Head of caudate nucleus (tissue), 42 donors: ENCODE data around the gene ABHD2.
"Not testable (repeated sequence)": the region's sequence is repeated elsewhere in the genome, so short reads cannot be mapped to it uniquely, and the experiment has no call there.

Source experiments
- DNase-seq, 42 donors: peaks; one replicate each; pipeline versions ENCODE4 v3.0.0 to v3.0.0-alpha.2; 2020 to 2021; ENCODE audit warnings: mixed read lengths in 7 of 42
- intact Hi-C: fragments of 100-400 bp; cut with DNase I; formaldehyde crosslinking; loops from one replicate; pipeline ENCODE4 v1.15.0; 2022

ABHD2 gene

GRCh38 chr15:89087830-89088604, at the start of gene ABHD2:
TSS of gene ABHD2 (plus strand) at chr15:89088456. CDS start at chr15:89116328, 27,872 bp downstream.
- DNase-seq, result peak; percentile 96 to 100 (median 99)
- intact Hi-C loops, result loop anchor here (10.0 kb wide), 1 partner anchor 47 kb away; no protein-coding TSS in a partner anchor

GRCh38 chr15:89039142-89039541, 49.1 kb upstream of the ABHD2 start:
- intact Hi-C loops, result no loop called here
- DNase-seq, result peak in 2 of 42 donors; percentile 4 to 35

GRCh38 chr15:89041507-89041906, 46.7 kb upstream of the ABHD2 start:
- intact Hi-C loops, result no loop called here
- DNase-seq, result peak in 1 of 42 donors; percentile 14

GRCh38 chr15:89042387-89042786, 45.9 kb upstream of the ABHD2 start:
- no peak for DNase-seq
- intact Hi-C loops, result no loop called here

- no peak for DNase-seq
- intact Hi-C loops, result no loop called here
Observed at GRCh38 chr15:89043031-89044002, 44.9 kb upstream of the ABHD2 start.

GRCh38 chr15:89049016-89049666, 39.1 kb upstream of the ABHD2 start:
- intact Hi-C loops, result not testable (repeated sequence)
- peak in 2 of 42 donors; percentile 16 to 20 for DNase-seq

- intact Hi-C loops, result no loop called here
- DNase-seq, result no peak
Observed at GRCh38 chr15:89051875-89052274, 36.4 kb upstream of the ABHD2 start.

- intact Hi-C loops, result no loop called here
Observed at GRCh38 chr15:89052474-89052873, 35.8 kb upstream of the ABHD2 start.

GRCh38 chr15:89054873-89055272, 33.4 kb upstream of the ABHD2 start:
- DNase-seq, result no peak
- intact Hi-C loops, result loop anchor here (5.0 kb wide), 1 partner anchor 122 kb away; no protein-coding TSS in a partner anchor

More at GRCh38 chr15:89052474-89052873, 35.8 kb upstream of the ABHD2 start:
- no peak for DNase-seq

- peak; percentile 54 to 95 (median 85) for DNase-seq
- intact Hi-C loops, result loop anchor here (5.0 kb wide), 1 partner anchor 120 kb away; no protein-coding TSS in a partner anchor
Observed at GRCh38 chr15:89057506-89058133, 30.6 kb upstream of the ABHD2 start.

- no peak for DNase-seq
- intact Hi-C loops, result loop anchor here (5.0 kb wide), 1 partner anchor 119 kb away; no protein-coding TSS in a partner anchor
Observed at GRCh38 chr15:89058376-89058775, 29.9 kb upstream of the ABHD2 start.

GRCh38 chr15:89058876-89059405, 29.3 kb upstream of the ABHD2 start:
- intact Hi-C loops, result loop anchor here (5.0 kb wide), 1 partner anchor 118 kb away; no protein-coding TSS in a partner anchor
- peak in 2 of 42 donors; percentile 23 to 39 for DNase-seq

GRCh38 chr15:89066280-89066679, 22.0 kb upstream of the ABHD2 start:
- intact Hi-C loops, result no loop called here
- no peak for DNase-seq

GRCh38 chr15:89067751-89068150, 20.5 kb upstream of the ABHD2 start:
- intact Hi-C loops, result no loop called here
- DNase-seq, result no peak

GRCh38 chr15:89068325-89068784, 19.9 kb upstream of the ABHD2 start:
- peak in 1 of 42 donors; percentile 23 for DNase-seq
- intact Hi-C loops, result no loop called here

GRCh38 chr15:89070197-89071124, 17.8 kb upstream of the ABHD2 start:
- intact Hi-C loops, result no loop called here
- no peak for DNase-seq

GRCh38 chr15:89071471-89071870, 16.8 kb upstream of the ABHD2 start:
- intact Hi-C loops, result no loop called here
- no peak for DNase-seq
